ENCODE results near the gene TGFBR3. TPM values are rescaled to one million over a fixed set of nuclear protein-coding genes. Genes with fewer than 3 reads are reported as not detected.

The TGFBR3 gene
- total RNA-seq (2021), result 2.4 and 3.6 TPM in 2 replicates
- long read RNA-seq, full-length matches to known transcripts, result 8 of 15 reads
- long read RNA-seq, partial matches to known transcripts, result 3 of 15 reads
- long read RNA-seq, other reads (novel, unspliced or antisense), result 4 of 15 reads

- H3K9ac ChIP-seq (ENCODE audit: extremely low read depth, insufficient read length, low read length), result peak within 1 kb of the TSS; percentile 43
- H2BK15ac ChIP-seq (ENCODE audit: low read depth, low read length), result no peak within 1 kb of the TSS
- no peak within 1 kb of the TSS for H3K27ac ChIP-seq (ENCODE audit: insufficient read length, low read depth, low read length)
- no peak within 1 kb of the TSS for H2AK5ac ChIP-seq (ENCODE audit: insufficient read length, low read length)
- Mint-ChIP-seq H3K9me3 (peaks cover 0 to 2% of the 10 kb centered on the region in 2 experiments; a peak in 3 of 5 replicates), H3K4me1 (peaks cover 15 to 16% of the 10 kb centered on the region in 2 experiments), H3K27me3 (ENCODE audit: low read depth) (peaks cover 48% of the 10 kb centered on the region), H3K27ac (no peak within 1 kb of the TSS; a peak in 1 of 7 replicates), H3K36me3 (ENCODE audit: insufficient read depth in 1 of 3, low read depth in 3 of 3) (0 out of 7 replicates have a peak, but pooled peaks cover 0 to 3% (median 0%) of the 10 kb centered on the region in 3 experiments), H3K4me3 (peak within 1 kb of the TSS; percentile 78 to 88)
- no peaks in the 10 kb centered on the region for H3K9me3 ChIP-seq (ENCODE audit: control insufficient read depth, low read depth, low read length)
- no CpG with 5 or more reads among the region's 92 CpGs for WGBS (ENCODE audit: extremely low coverage, insufficient read length, low lambda C conversion rate)
- H2BK120ac ChIP-seq (ENCODE audit: low read depth, low read length, poor library complexity, severe bottlenecking), result no peak within 1 kb of the TSS
- TF ChIP-seq CTCF (conservative IDR thresholded peaks at IDR 0.05), result peak; percentile 36; the same call in 2 of the 3 replicates
- no peak within 1 kb of the TSS for H2BK5ac ChIP-seq (ENCODE audit: insufficient read length, low read length)
- H4K5ac ChIP-seq (ENCODE audit: insufficient read length, low read depth, low read length), result no peak within 1 kb of the TSS
- H2BK12ac ChIP-seq (ENCODE audit: insufficient read length, low read depth, low read length), result no peak within 1 kb of the TSS
- H4K91ac ChIP-seq (ENCODE audit: insufficient read length, low read depth, low read length), result no peak within 1 kb of the TSS
- H3K79me2 ChIP-seq (ENCODE audit: insufficient read depth, low read length), result no peaks in the 10 kb centered on the region
- peaks cover 13% of the 10 kb centered on the region for H3K23me2 ChIP-seq (ENCODE audit: insufficient read length, low read depth, low read length, poor library complexity, severe bottlenecking)
- DNase-seq, result peak; percentile 81
- no peak within 1 kb of the TSS for H4K8ac ChIP-seq (replicated peaks; ENCODE audit: insufficient read length, low read depth, low read length)
- no peak within 1 kb of the TSS for H3T11ph ChIP-seq (ENCODE audit: low read length)
- no peak within 1 kb of the TSS for H3K4ac ChIP-seq (ENCODE audit: low read depth, low read length)
- H4K20me1 ChIP-seq (ENCODE audit: control insufficient read depth, insufficient read depth, insufficient read length), result no peaks in the 10 kb centered on the region
- H2BK20ac ChIP-seq (ENCODE audit: low read depth, low read length, poor library complexity, severe bottlenecking), result no peak within 1 kb of the TSS
- peak within 1 kb of the TSS; percentile 85 for H3K4me2 ChIP-seq (ENCODE audit: insufficient read depth, insufficient read length, low read length)
- no peak within 1 kb of the TSS for H3K56ac ChIP-seq (ENCODE audit: insufficient read length, low read depth, low read length)
- no peaks in the 10 kb centered on the region for H3K4me1 ChIP-seq (ENCODE audit: insufficient read depth, low read length)
- H3K23ac ChIP-seq (ENCODE audit: insufficient read length, low read depth, low read length), result no peak within 1 kb of the TSS
- H3K18ac ChIP-seq (ENCODE audit: insufficient read length, low read depth, low read length), result no peak within 1 kb of the TSS
- no peak within 1 kb of the TSS for H2AFZ ChIP-seq (ENCODE audit: low read length)
- peak within 1 kb of the TSS; percentile 61; the same call in 1 of the 2 replicates for H3K14ac ChIP-seq (ENCODE audit: insufficient read depth, low read length)
- H3K27me3 ChIP-seq (ENCODE audit: insufficient read depth, low read length), result peaks cover 12% of the 10 kb centered on the region; the same call in 1 of the 2 replicates
- H3K79me1 ChIP-seq (ENCODE audit: insufficient read depth, low read depth, low read length, poor library complexity, severe bottlenecking), result no peaks in the 10 kb centered on the region
These were observed at the start of gene TGFBR3 for GRCh38 chr1:91885716-91886506. TSS of gene TGFBR3 (minus strand) at chr1:91886151. CDS start at chr1:91861531, 24,620 bp downstream.
